Neuronal stem cell (in vitro differentiated cells): ENCODE data around the gene SIM2.

ENCODE experiments used
- DNase-seq: peaks from one replicate; pipeline ENCODE4 v3.0.0-alpha.2; 2013; ENCODE audit warnings: low spot score
- H2AFZ ChIP-seq: one replicate; pipeline ENCODE4 v1.6.1; 2013; ENCODE audit warnings: mild to moderate bottlenecking, low read length, inconsistent platforms
- H2AK5ac ChIP-seq: 2 replicates; pipeline ENCODE4 v1.6.1; 2013; ENCODE audit warnings: low read depth, mild to moderate bottlenecking, inconsistent platforms, low read length, moderate library complexity, mixed read lengths
- H2BK120ac ChIP-seq: 2 replicates; pipeline ENCODE4 v1.6.1; 2013; ENCODE audit warnings: low read depth, mild to moderate bottlenecking, inconsistent platforms, low read length, moderate library complexity, mixed read lengths
- H2BK12ac ChIP-seq: one replicate; pipeline ENCODE4 v1.6.1; 2013; ENCODE audit warnings: low read length, inconsistent platforms
- H2BK15ac ChIP-seq: 2 replicates; pipeline ENCODE4 v1.6.1; 2013; ENCODE audit warnings: mild to moderate bottlenecking, low read length, inconsistent platforms, mixed read lengths
- H2BK5ac ChIP-seq: one replicate; pipeline ENCODE4 v1.6.1; 2013; ENCODE audit warnings: inconsistent platforms, mild to moderate bottlenecking, low read length, moderate library complexity
- H3K14ac ChIP-seq: one replicate; pipeline ENCODE4 v1.6.1; 2013; ENCODE audit warnings: low read length, inconsistent platforms
- H3K18ac ChIP-seq: 2 replicates; pipeline ENCODE4 v1.6.1; 2013; ENCODE audit warnings: low read length, inconsistent platforms
- H3K23ac ChIP-seq: 2 replicates; pipeline ENCODE4 v1.6.1; 2013; ENCODE audit warnings: low read depth, mild to moderate bottlenecking, mixed read lengths, low read length, inconsistent platforms; ENCODE audit not compliant: poor library complexity
- H3K27ac ChIP-seq: replicated peaks from 3 replicates; pipeline ENCODE4 v1.5.1; 2013; ENCODE audit warnings: low read length, inconsistent platforms
- H3K27me3 ChIP-seq, 3 experiments: 2 replicates each; pipeline ENCODE4 v1.6.1; 2013; ENCODE audit warnings: low read length in 3 of 3, mild to moderate bottlenecking in 2 of 3, inconsistent platforms in 1 of 3, low read depth in 1 of 3, mixed read lengths in 1 of 3, moderate library complexity in 1 of 3; ENCODE audit not compliant: control insufficient read depth in 3 of 3, insufficient read depth in 3 of 3
- H3K36me3 ChIP-seq, 2 donors: replicated peaks in 1 of 2; 2 replicates each; pipeline ENCODE4 v1.6.1; 2013; ENCODE audit warnings: low read length in 2 of 2; ENCODE audit not compliant: control insufficient read depth in 2 of 2, insufficient read depth in 2 of 2
- H3K4ac ChIP-seq: 2 replicates; pipeline ENCODE4 v1.6.1; 2013; ENCODE audit warnings: inconsistent platforms, mild to moderate bottlenecking, low read length, moderate library complexity
- H3K4me1 ChIP-seq, 2 donors: 1 replicate in 1 of 2; 2 replicates in 1 of 2; pipeline ENCODE4 v1.6.1; 2013; ENCODE audit warnings: low read length in 2 of 2, low read depth in 1 of 2; ENCODE audit not compliant: control insufficient read depth in 2 of 2, insufficient read depth in 1 of 2
- H3K4me2 ChIP-seq: one replicate; pipeline ENCODE4 v1.6.1; 2013; ENCODE audit warnings: mild to moderate bottlenecking, low read length, inconsistent platforms; ENCODE audit not compliant: insufficient read depth, poor library complexity, severe bottlenecking
- H3K4me3 ChIP-seq, 2 donors: 2 replicates each; pipeline ENCODE4 v1.5.1; 2013; ENCODE audit warnings: low read length in 2 of 2, mild to moderate bottlenecking in 2 of 2, inconsistent platforms in 1 of 2, moderate library complexity in 1 of 2
- H3K79me1 ChIP-seq: one replicate; pipeline ENCODE4 v1.6.1; 2013; ENCODE audit warnings: low read depth, mild to moderate bottlenecking, inconsistent platforms, low read length, moderate library complexity
- H3K9ac ChIP-seq: one replicate; pipeline ENCODE4 v1.6.1; 2013; ENCODE audit warnings: mild to moderate bottlenecking, low read depth, low read length, inconsistent platforms; ENCODE audit not compliant: poor library complexity
- H3K9me3 ChIP-seq, 2 donors: replicated peaks in 1 of 2; 2 replicates each; pipeline versions ENCODE3 to v1.6.1; 2013; ENCODE audit warnings: low read length in 2 of 2, mild to moderate bottlenecking in 2 of 2, inconsistent platforms in 1 of 2, low read depth in 1 of 2, mixed read lengths in 1 of 2, moderate library complexity in 1 of 2; ENCODE audit not compliant: control insufficient read depth in 2 of 2, insufficient read depth in 1 of 2
- H4K8ac ChIP-seq: one replicate; pipeline ENCODE4 v1.6.1; 2013; ENCODE audit warnings: low read depth, mild to moderate bottlenecking, inconsistent platforms, low read length, moderate library complexity
- H4K91ac ChIP-seq: one replicate; pipeline ENCODE4 v1.6.1; 2013; ENCODE audit warnings: low read length, low read depth, mild to moderate bottlenecking, inconsistent platforms; ENCODE audit not compliant: poor library complexity
- whole genome bisulfite sequencing, 2 donors: extraction: QIAGEN DNeasy Blood & Tissue Kit; methylation state at CpG; one replicate each; pipeline ENCODE4 v1.1.7; 2013; ENCODE audit warnings: missing lambda C conversion rate in 2 of 2, mixed read lengths in 1 of 2; ENCODE audit not compliant: insufficient read length in 2 of 2, insufficient replicate concordance in 1 of 2; ENCODE audit errors: extremely low coverage in 2 of 2; 5-methylcytosine and 5-hydroxymethylcytosine counted together

Gene SIM2

GRCh38 chr21:36661511-36662309, 37.2 kb upstream of the SIM2 start:
- no peak overlapping the region for H3K4ac ChIP-seq
- no peak overlapping the region for H2BK15ac ChIP-seq
- WGBS, 2 donors = no CpG with 5 or more reads among the region's 11 CpGs
- H3K23ac ChIP-seq = no peak overlapping the region
- H3K9me3 ChIP-seq = no peaks in the 10 kb centered on the region
- H3K14ac ChIP-seq = no peak overlapping the region
- H3K79me1 ChIP-seq = no peaks in the 10 kb centered on the region
- H2BK12ac ChIP-seq = no peak overlapping the region
- no peak overlapping the region for H2BK5ac ChIP-seq
- no peaks in the 10 kb centered on the region for H3K36me3 ChIP-seq
- H3K9ac ChIP-seq = no peak overlapping the region
- no peak overlapping the region for H2AK5ac ChIP-seq
- H3K4me2 ChIP-seq = no peak overlapping the region
- no peak overlapping the region for H3K27ac ChIP-seq
- H4K8ac ChIP-seq = no peak overlapping the region
- H4K91ac ChIP-seq = no peak overlapping the region
- H3K4me1 ChIP-seq = peaks cover 4% of the 10 kb centered on the region in 2 donors
- no peak for DNase-seq
- H3K18ac ChIP-seq = no peak overlapping the region
- H3K4me3 ChIP-seq = no peak overlapping the region
- no peak overlapping the region for H2BK120ac ChIP-seq
- peaks cover 0 to 23% (median 0%) of the 10 kb centered on the region in 3 experiments for H3K27me3 ChIP-seq
- no peak overlapping the region for H2AFZ ChIP-seq

DNA sequence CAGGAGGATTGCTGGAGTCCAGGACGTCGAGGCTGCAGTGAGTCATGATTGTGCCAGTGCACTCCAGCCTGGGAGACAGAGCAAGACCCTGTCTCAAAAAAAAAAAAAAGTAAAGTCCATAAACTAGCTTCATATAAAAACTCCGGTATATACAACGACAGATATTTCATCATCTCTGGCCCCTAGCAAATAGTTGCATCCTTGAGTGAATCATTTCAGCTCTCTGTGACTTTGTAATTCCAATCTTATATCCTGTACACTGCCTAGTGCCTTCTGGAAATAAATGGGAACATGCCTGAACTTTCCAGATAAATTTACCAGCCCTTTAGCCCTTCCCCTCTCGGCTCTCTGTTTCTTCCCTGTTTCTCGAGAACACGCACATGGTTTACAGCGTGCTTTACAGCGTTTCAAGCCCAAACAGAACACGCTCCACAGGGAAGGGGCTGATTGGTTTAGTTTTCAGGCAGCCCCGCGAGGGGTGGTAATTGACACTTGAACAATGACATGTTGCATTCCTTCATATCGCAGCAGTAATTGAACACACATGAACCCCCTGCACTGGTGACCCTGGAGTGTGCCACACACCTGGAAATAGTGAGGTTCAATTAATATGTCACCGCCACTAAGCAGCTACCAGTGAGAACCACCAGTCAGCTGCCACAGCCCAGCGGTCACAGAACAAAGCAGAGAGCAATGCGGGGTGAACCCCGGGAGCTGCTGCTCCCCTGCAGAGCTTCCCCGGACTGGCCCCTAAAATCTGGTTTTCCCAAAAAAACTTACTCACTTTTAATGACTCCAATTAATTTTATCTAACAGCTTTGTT, 35.7 kb upstream of the SIM2 start:
- Histone ChIP-seq H2BK12ac (no peak overlapping the region), H2AK5ac (no peak overlapping the region), H2BK15ac (no peak overlapping the region), H3K27ac (no peak overlapping the region), H3K23ac (no peak overlapping the region), H4K91ac (no peak overlapping the region), H2BK5ac (no peak overlapping the region), H2BK120ac (no peak overlapping the region), H2AFZ (peak overlapping the region; percentile 3), H3K4ac (no peak overlapping the region), H4K8ac (no peak overlapping the region), H3K18ac (no peak overlapping the region), H3K36me3 (no peaks in the 10 kb centered on the region), H3K4me1 (peaks cover 3 to 4% of the 10 kb centered on the region in 2 donors), H3K9me3 (no peaks in the 10 kb centered on the region), H3K9ac (peak overlapping the region; percentile 10), H3K4me3 (no peak overlapping the region), H3K14ac (peak overlapping the region; percentile 11), H3K27me3 (peaks cover 0 to 35% (median 0%) of the 10 kb centered on the region in 3 experiments), H3K4me2 (no peak overlapping the region), H3K79me1 (no peaks in the 10 kb centered on the region)
- no peak for DNase-seq
- WGBS, 2 donors = no CpG with 5 or more reads among the region's 18 CpGs

DNA sequence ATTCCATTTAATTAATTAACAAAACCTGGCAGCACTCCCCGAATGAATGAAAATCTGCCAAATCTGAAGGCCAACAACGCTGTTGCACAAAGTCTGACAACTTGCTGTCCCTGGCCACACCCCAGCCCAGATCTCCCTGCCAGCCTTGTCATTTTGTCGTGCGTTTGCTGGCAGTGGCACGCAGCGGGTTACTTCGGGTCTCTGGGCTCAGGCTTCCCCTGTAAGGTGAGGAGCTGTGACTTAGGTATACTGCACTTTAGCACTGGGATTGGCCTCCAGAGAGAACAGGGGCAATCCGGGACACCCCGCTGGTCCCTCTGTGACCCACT, 34.3 kb upstream of the SIM2 start:
- Histone ChIP-seq H3K4me1 (peaks cover 2 to 4% of the 10 kb centered on the region in 2 donors), H3K27ac (no peak overlapping the region), H3K4me2 (no peak overlapping the region), H3K9me3 (no peaks in the 10 kb centered on the region), H3K23ac (no peak overlapping the region), H2AFZ (no peak overlapping the region), H3K18ac (peak overlapping the region; percentile 44), H3K79me1 (no peaks in the 10 kb centered on the region), H2BK12ac (no peak overlapping the region), H3K14ac (no peak overlapping the region), H3K4ac (no peak overlapping the region), H3K27me3 (peaks cover 0 to 44% (median 0%) of the 10 kb centered on the region in 3 experiments), H2BK5ac (no peak overlapping the region), H2AK5ac (peak overlapping the region; percentile 83), H4K8ac (no peak overlapping the region), H3K9ac (peak overlapping the region; percentile 12), H4K91ac (no peak overlapping the region), H2BK15ac (no peak overlapping the region), H3K36me3 (no peaks in the 10 kb centered on the region), H2BK120ac (no peak overlapping the region), H3K4me3 (no peak overlapping the region)
- no CpG with 5 or more reads among the region's 9 CpGs for WGBS, 2 donors
- DNase-seq = no peak

GRCh38 chr21:36665806-36666205, 33.1 kb upstream of the SIM2 start:
- H3K4me1 ChIP-seq = peaks cover 2 to 4% of the 10 kb centered on the region in 2 donors
- no peak overlapping the region for H3K9ac ChIP-seq
- no peak overlapping the region for H3K4me3 ChIP-seq
- DNase-seq = no peak
- no peak overlapping the region for H3K23ac ChIP-seq
- peak overlapping the region; percentile 19 for H4K8ac ChIP-seq
- H3K27me3 ChIP-seq = peaks cover 0 to 41% (median 0%) of the 10 kb centered on the region in 3 experiments
- no peak overlapping the region for H3K14ac ChIP-seq
- no peak overlapping the region for H2BK12ac ChIP-seq
- H3K4ac ChIP-seq = no peak overlapping the region
- H3K9me3 ChIP-seq = no peaks in the 10 kb centered on the region
- peak overlapping the region; percentile 3 for H3K18ac ChIP-seq
- H3K79me1 ChIP-seq = no peaks in the 10 kb centered on the region
- no CpG with 5 or more reads among the region's 6 CpGs for WGBS, 2 donors
- no peak overlapping the region for H2BK120ac ChIP-seq
- H3K4me2 ChIP-seq = no peak overlapping the region
- H4K91ac ChIP-seq = no peak overlapping the region
- H2BK5ac ChIP-seq = no peak overlapping the region
- no peaks in the 10 kb centered on the region for H3K36me3 ChIP-seq
- no peak overlapping the region for H2BK15ac ChIP-seq
- H2AFZ ChIP-seq = no peak overlapping the region
- no peak overlapping the region for H2AK5ac ChIP-seq
- H3K27ac ChIP-seq = no peak overlapping the region
